ENCODE measurements around the gene MAGEA2.
"Not testable (repeated sequence)": the region's sequence is repeated elsewhere in the genome, so short reads cannot be mapped to it uniquely, and the experiment has no call there.

GRCh38 chrX:152754871-152755270 lies 1.2 kb upstream of the MAGEA2 start:
- TF ChIP-seq, protein P1, sequence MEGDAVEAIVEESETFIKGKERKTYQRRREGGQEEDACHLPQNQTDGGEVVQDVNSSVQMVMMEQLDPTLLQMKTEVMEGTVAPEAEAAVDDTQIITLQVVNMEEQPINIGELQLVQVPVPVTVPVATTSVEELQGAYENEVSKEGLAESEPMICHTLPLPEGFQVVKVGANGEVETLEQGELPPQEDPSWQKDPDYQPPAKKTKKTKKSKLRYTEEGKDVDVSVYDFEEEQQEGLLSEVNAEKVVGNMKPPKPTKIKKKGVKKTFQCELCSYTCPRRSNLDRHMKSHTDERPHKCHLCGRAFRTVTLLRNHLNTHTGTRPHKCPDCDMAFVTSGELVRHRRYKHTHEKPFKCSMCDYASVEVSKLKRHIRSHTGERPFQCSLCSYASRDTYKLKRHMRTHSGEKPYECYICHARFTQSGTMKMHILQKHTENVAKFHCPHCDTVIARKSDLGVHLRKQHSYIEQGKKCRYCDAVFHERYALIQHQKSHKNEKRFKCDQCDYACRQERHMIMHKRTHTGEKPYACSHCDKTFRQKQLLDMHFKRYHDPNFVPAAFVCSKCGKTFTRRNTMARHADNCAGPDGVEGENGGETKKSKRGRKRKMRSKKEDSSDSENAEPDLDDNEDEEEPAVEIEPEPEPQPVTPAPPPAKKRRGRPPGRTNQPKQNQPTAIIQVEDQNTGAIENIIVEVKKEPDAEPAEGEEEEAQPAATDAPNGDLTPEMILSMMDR (IDR thresholded peaks at IDR 0.05): not testable (repeated sequence)
- TF ChIP-seq POLR2AphosphoS5 (IDR thresholded peaks at IDR 0.05): not testable (repeated sequence)

Data from stomach (tissue), 4 donors.